Esophagus squamous epithelium (tissue), 5 donors: ENCODE data around the gene MEIOSIN. TPM values are rescaled to one million over a fixed set of nuclear protein-coding genes. Genes with fewer than 3 reads are reported as not detected.
"Not testable (repeated sequence)": the region's sequence is repeated elsewhere in the genome, so short reads cannot be mapped to it uniquely, and the experiment has no call there.

ENCODE experiments used
- DNase-seq: peaks from one replicate; lab custom pipeline; 2025; lab: John Stamatoyannopoulos, UW
- H3K27ac ChIP-seq, 4 donors: fragments of 200-600 bp; sonication (generic); one replicate each; pipeline ENCODE4 v1.5.1; 2016 to 2019; ENCODE audit warnings: mild to moderate bottlenecking in 1 of 4
- H3K27me3 ChIP-seq, 4 donors: fragments of 200-600 bp; sonication (generic); 1 replicate in 3 of 4; 2 replicates in 1 of 4; pipeline versions ENCODE4 v1.5.1 to v1.6.0; 2017 to 2021; ENCODE audit warnings: antibody characterized with exemption in 1 of 4
- H3K36me3 ChIP-seq, 3 donors: fragments of 200-600 bp; sonication (generic); one replicate each; pipeline ENCODE4 v1.5.1; 2016 to 2019
- H3K4me1 ChIP-seq, 3 donors: fragments of 200-600 bp; sonication (generic); one replicate each; pipeline ENCODE4 v1.5.1; 2017 to 2019
- H3K4me3 ChIP-seq, 4 donors: fragments of 200-600 bp; sonication (generic); 1 replicate in 3 of 4; 2 replicates in 1 of 4; pipeline ENCODE4 v1.5.1; 2016 to 2019; ENCODE audit warnings: mild to moderate bottlenecking in 2 of 4, moderate library complexity in 1 of 4
- H3K9me3 ChIP-seq, 3 donors: fragments of 200-600 bp; sonication (generic); one replicate each; pipeline ENCODE4 v1.5.1; 2016 to 2019
- CTCF ChIP-seq, 6 experiments: fragments of 450-650 bp in 4 of 6; fragments of 200-600 bp in 2 of 6; sonication (generic) in 2 of 6; IDR thresholded peaks; one replicate each; pipeline ENCODE4 v1.5.1; 2016 to 2019; ENCODE audit warnings: antibody characterized with exemption in 6 of 6, mild to moderate bottlenecking in 4 of 6, moderate library complexity in 4 of 6
- POLR2A ChIP-seq, 4 donors: fragments of 450-650 bp; IDR thresholded peaks; one replicate each; pipeline ENCODE4 v1.6.1; 2017; ENCODE audit warnings: antibody characterized with exemption in 4 of 4, mild to moderate bottlenecking in 4 of 4, moderate library complexity in 3 of 4
- WGBS, 2 donors: methylation state at CpG; one replicate each; pipeline ENCODE4 v1.1.5; 2018; 5-methylcytosine and 5-hydroxymethylcytosine counted together
- intact Hi-C: fragments of 100-400 bp; cut with DNase I; formaldehyde crosslinking; loops from one replicate; pipeline ENCODE4 v1.15.0; 2022
- total RNA-seq, 4 donors: library from RNA; depleted of rRNA; stranded (reverse); fragments of >200 nt; gene quantifications; one replicate each; pipeline ENCODE4 v1.1.0, GENCODE V29; 2016
- donor health status: DM: yes; HTN: yes; CAD: no.

Gene MEIOSIN
- total RNA-seq, 4 donors from 2014 or later: not detected

GRCh38 chr19:45745606-45746005, 12.4 kb downstream of the MEIOSIN start:
- H3K27ac ChIP-seq: no peak overlapping the region
- no peak overlapping the region for H3K4me3 ChIP-seq
- H3K9me3 ChIP-seq: no peaks in the 10 kb centered on the region
- WGBS, 2 donors: 84 to 85% methylated on average over 6 of the region's 6 CpGs
- no peak for DNase-seq
- no peaks in the 10 kb centered on the region for H3K36me3 ChIP-seq
- intact Hi-C loops: no loop called here
- TF ChIP-seq CTCF (IDR thresholded peaks at IDR 0.05): no peak
- TF ChIP-seq POLR2A (IDR thresholded peaks at IDR 0.05): no peak
- peaks cover 0 to 11% (median 0%) of the 10 kb centered on the region in 4 donors for H3K27me3 ChIP-seq
- H3K4me1 ChIP-seq: no peaks in the 10 kb centered on the region

- DNase-seq: no peak
- no peak overlapping the region for H3K27ac ChIP-seq
- H3K4me3 ChIP-seq: no peak overlapping the region
- peaks cover 0 to 11% (median 0%) of the 10 kb centered on the region in 4 donors for H3K27me3 ChIP-seq
- TF ChIP-seq POLR2A (IDR thresholded peaks at IDR 0.05) (no peak), CTCF (IDR thresholded peaks at IDR 0.05) (no peak)
- H3K9me3 ChIP-seq: no peaks in the 10 kb centered on the region
- 73% methylated on average over 5 of the region's 5 CpGs for WGBS, 2 donors
- no peaks in the 10 kb centered on the region for H3K36me3 ChIP-seq
- intact Hi-C loops: no loop called here
- H3K4me1 ChIP-seq: no peaks in the 10 kb centered on the region
Measured at GRCh38 chr19:45746866-45747265, 13.6 kb downstream of the MEIOSIN start.

- no peaks in the 10 kb centered on the region for H3K9me3 ChIP-seq
- no peak overlapping the region for H3K27ac ChIP-seq
- no peaks in the 10 kb centered on the region for H3K36me3 ChIP-seq
- no peak overlapping the region for H3K4me3 ChIP-seq
- no peak for DNase-seq
- TF ChIP-seq POLR2A (IDR thresholded peaks at IDR 0.05): no peak
- no peak for TF ChIP-seq CTCF (IDR thresholded peaks at IDR 0.05)
- WGBS, 2 donors: 80 to 83% methylated on average over 2 to 4 of the region's 5 CpGs
- peaks cover 0 to 4% (median 0%) of the 10 kb centered on the region in 4 donors for H3K27me3 ChIP-seq
- H3K4me1 ChIP-seq: peaks cover 0 to 5% (median 0%) of the 10 kb centered on the region in 3 donors
- intact Hi-C loops: no loop called here
Measured at GRCh38 chr19:45747513-45747912, 14.3 kb downstream of the MEIOSIN start.

GRCh38 chr19:45751483-45751882, 18.2 kb downstream of the MEIOSIN start:
- intact Hi-C loops, H3K9me3 ChIP-seq: not testable (repeated sequence)

GRCh38 chr19:45752639-45753038, 19.4 kb downstream of the MEIOSIN start:
- Histone ChIP-seq H3K36me3 (no peaks in the 10 kb centered on the region), H3K4me1 (peaks cover 0 to 6% (median 0%) of the 10 kb centered on the region in 3 donors), H3K27me3 (no peaks in the 10 kb centered on the region), H3K27ac (peak overlapping the region in 1 of 4 donors; percentile 46), H3K9me3 (no peaks in the 10 kb centered on the region), H3K4me3 (no peak overlapping the region)
- intact Hi-C loops: no loop called here
- TF ChIP-seq CTCF (IDR thresholded peaks at IDR 0.05) (no peak), POLR2A (IDR thresholded peaks at IDR 0.05) (no peak)
- 20 to 57% methylated on average over 10 to 12 of the region's 12 CpGs for WGBS, 2 donors
- no peak for DNase-seq

More at GRCh38 chr19:45751483-45751882, 18.2 kb downstream of the MEIOSIN start:
- 84 to 85% methylated on average over 10 of the region's 10 CpGs for WGBS, 2 donors
- H3K36me3 ChIP-seq, DNase-seq, H3K27ac ChIP-seq, H3K27me3 ChIP-seq, H3K4me1 ChIP-seq, H3K4me3 ChIP-seq: not testable (repeated sequence)

- H3K27ac ChIP-seq: no peak overlapping the region
- no peak for DNase-seq
- no peaks in the 10 kb centered on the region for H3K36me3 ChIP-seq
- intact Hi-C loops: no loop called here
- H3K4me3 ChIP-seq: no peak overlapping the region
- H3K27me3 ChIP-seq: peaks cover 0 to under 1% (median 0%) of the 10 kb centered on the region in 4 donors
- 73 to 100% methylated on average over 2 to 3 of the region's 6 CpGs for WGBS, 2 donors
- no peaks in the 10 kb centered on the region for H3K9me3 ChIP-seq
- no peak for TF ChIP-seq CTCF (IDR thresholded peaks at IDR 0.05)
- TF ChIP-seq POLR2A (IDR thresholded peaks at IDR 0.05): no peak
- H3K4me1 ChIP-seq: peaks cover 0 to 6% (median 0%) of the 10 kb centered on the region in 3 donors
Measured at GRCh38 chr19:45753548-45753947, 20.3 kb downstream of the MEIOSIN start.
